Right renal cortex interstitium (tissue), 3 donors: ENCODE data around the gene FCN3. TPM values are rescaled to one million over a fixed set of nuclear protein-coding genes. Genes with fewer than 3 reads are reported as not detected.

Experiments
- DNase-seq, 3 donors: peaks; one replicate each; pipeline ENCODE4 v3.0.0-alpha.2; 2013; ENCODE audit warnings: low read depth in 3 of 3, low spot score in 2 of 3
- polyA plus RNA-seq, 3 donors: library from polyadenylated mRNA; unstranded; fragments of 120-200 nt; gene quantifications; one replicate each; pipeline ENCODE4 v1.2.1, GENCODE V29; 2013; ENCODE audit not compliant: insufficient read length in 3 of 3

Gene FCN3
- polyA plus RNA-seq, 3 donors, result 1.6 to 2.5 (median 1.9) TPM

DNA sequence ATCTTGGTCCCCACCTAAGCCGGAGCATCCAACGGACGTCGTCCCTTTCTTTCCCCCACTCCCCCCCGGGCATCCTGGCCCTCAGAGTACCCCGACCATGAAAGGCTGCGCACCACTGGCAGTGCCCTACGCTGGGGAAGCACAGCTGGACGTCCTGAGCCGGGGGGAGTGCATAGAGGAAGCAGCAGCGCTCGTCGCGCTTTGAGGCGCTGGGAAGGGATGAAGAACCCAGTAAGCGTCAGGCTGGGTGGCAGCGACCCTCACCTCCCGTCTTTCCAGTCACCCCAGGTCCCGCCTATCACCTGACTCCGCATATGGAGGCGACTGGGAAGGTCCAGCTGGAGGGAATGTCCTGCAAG lies 13.6 kb downstream of the FCN3 start:
- no peak for DNase-seq

- DNase-seq, result no peak
Observed at GRCh38 chr1:27360159-27361043, 14.2 kb downstream of the FCN3 start.

DNA sequence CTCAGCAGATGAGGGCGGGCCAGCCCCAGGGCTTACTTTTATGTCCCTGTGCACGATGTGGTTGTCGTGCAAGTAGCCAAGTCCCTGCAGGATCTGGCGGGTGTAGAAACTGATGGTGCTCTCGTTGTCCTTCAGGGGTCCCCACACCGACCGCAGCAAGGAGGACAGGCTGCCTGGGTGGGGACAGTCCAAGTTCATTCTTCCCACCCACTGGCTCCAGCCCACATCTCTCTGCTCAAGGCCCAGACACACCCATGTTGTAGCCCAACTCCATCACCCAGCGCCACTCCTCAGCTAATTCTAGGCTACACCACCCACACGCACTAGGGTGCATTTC lies 14.8 kb downstream of the FCN3 start:
- no peak for DNase-seq

- no peak for DNase-seq
Observed at GRCh38 chr1:27358928-27359313, 15.7 kb downstream of the FCN3 start.

GRCh38 chr1:27358038-27358927 lies 16.3 kb downstream of the FCN3 start:
- no peak for DNase-seq

DNA sequence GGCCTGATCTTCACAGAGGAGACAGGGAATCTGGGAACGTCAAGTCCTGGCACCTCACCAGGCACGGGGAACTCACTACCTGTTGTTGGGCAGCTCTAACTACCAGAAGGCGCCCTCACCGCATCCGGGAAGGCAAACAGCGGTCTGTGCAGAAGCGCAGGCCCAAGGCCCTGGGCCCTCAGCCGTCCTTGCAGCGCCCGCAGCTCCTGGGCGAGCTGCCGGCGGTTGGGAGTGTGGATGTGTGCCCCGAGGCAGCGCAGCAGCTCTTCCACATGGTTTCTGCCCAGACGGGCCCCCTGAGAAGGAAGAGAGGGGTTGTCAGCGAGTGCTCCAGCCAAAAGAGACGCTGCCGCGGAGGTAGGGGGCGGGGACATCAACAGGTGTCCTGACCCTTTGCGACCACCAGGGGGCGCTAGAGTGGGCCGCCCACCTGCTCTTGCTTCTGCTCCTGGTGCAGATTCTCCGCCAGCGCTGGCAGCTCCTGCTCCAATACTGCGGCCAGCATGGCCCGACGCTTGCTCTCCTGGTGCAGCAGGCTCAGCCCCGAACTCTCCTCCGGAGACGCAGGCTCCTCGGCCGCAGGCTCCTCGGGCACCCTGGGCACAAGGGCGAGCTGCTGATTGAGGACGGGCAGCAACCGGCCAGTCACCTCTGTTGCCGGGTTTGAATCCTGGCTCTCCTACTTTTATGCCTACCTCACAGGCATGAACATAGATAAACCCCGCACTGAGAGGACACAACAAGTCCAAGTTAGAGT lies 17.2 kb downstream of the FCN3 start:
- DNase-seq, result no peak

DNA sequence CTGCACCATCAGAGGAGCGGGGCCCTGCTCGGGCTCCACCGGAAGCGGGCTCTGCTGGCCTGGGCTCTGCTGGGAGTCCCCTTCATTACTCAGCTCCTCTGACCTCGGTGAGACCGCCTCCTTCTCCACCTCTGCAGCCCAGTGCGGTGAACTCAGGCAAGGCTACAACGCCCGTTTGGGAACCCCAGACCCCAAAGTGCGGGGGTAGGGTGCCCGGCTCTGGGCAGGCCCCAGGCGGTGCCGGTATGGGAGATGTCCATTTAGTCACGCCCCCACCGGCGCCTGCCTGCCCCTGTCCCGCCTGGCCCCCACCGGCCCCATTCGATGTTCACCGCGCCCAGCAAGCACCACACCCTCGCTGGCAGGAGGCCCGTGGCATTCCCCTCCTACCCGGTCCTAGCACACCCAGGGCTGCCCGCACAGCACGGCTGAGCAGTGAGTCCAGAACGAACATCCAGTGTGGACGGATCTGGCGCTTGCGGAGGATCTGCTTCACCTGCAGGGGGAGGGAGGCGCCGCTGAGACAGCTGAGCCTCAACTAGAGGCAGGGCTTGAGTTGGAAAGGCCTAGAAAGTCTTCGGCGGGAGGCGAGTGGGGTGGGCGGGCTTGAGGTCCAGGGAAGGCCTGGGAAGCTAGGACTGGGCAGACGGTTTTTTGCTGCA lies 17.9 kb downstream of the FCN3 start:
- DNase-seq, result no peak

DNA sequence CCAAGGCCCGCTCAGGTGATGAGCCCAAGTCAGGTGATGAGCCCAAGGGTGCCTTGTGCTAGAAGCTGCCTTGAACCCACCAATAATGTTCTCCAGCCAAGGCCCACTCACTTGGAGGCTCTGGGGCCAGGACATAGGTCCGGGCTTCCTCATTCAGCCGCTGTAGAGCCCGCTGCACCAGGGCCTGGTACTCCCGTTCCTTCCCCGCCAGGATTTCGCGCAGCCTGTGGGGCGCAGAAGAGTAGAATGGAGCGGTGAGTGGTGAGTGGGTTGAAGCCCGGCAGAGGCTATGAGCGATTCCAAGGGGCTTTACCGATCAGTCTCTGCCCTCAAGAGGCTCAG lies 18.4 kb downstream of the FCN3 start:
- no peak for DNase-seq

- no peak for DNase-seq
Observed at GRCh38 chr1:27355683-27356082, 18.9 kb downstream of the FCN3 start.

DNA sequence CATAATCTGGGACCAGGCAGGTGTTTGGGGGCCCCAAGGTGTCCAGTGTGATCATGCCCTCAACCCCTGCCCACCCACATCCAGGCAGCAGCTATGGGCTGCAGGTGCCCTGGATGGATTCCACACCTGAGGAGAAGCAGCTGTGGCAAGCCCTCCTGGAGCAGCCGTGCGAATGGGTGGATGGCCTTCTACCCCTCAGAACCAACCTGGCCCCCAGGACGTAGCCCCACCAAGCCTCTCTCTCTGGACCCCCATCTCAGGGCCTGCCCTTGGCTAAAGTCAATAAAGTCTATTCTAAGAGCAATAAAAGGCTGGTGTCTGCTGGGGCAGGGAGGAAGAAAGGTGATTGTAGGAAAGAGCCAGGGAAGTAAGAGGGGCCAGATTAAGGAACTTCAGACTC lies 21.0 kb downstream of the FCN3 start:
- DNase-seq, result no peak

DNA sequence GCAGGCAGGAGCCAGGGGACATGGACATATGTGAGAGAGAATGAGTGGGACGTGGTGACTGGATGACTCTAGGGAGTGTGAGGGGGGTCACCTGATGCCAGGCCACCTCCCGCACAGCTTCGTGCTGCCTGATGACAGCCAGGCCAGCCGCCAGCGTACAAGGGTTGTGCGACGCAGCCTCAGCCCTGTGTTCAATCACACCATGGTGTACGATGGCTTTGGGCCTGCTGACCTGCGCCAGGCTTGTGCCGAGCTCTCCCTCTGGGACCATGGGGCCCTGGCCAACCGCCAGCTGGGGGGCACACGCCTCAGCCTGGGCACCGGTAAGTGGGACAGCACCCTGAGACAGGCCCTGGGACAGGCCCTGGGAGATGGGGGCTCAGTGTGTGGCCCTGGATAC lies 21.5 kb downstream of the FCN3 start:
- no peak for DNase-seq

DNA sequence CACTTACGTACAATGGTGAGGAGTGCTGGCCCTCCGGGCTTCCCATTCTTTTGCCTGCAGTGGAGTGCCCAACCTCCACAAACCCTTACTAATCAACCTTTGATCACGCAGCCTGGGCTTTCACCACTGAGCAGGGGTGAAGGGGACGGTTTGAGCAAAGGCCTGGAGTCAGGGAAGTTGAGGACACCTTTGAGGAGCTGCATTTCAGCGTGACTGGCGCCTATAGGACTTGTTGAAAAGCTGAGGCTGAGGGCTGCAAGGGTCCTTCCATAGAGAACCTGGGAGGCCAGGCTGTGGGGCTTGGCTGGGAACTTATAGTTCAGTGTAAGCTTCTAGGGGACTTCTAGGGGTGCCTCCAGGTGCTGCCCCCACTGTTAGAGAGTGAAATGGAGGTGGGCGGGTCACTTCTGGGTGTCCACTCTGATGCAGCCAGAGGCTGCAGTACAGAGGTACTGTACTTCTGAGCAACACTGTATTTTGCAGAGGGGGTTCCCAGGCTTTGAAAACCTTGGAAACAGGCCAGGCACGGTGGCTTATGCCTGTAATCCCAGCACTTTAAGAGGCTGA lies 23.0 kb downstream of the FCN3 start:
- no peak for DNase-seq

GRCh38 chr1:27350663-27351540 lies 23.7 kb downstream of the FCN3 start:
- no peak for DNase-seq

DNA sequence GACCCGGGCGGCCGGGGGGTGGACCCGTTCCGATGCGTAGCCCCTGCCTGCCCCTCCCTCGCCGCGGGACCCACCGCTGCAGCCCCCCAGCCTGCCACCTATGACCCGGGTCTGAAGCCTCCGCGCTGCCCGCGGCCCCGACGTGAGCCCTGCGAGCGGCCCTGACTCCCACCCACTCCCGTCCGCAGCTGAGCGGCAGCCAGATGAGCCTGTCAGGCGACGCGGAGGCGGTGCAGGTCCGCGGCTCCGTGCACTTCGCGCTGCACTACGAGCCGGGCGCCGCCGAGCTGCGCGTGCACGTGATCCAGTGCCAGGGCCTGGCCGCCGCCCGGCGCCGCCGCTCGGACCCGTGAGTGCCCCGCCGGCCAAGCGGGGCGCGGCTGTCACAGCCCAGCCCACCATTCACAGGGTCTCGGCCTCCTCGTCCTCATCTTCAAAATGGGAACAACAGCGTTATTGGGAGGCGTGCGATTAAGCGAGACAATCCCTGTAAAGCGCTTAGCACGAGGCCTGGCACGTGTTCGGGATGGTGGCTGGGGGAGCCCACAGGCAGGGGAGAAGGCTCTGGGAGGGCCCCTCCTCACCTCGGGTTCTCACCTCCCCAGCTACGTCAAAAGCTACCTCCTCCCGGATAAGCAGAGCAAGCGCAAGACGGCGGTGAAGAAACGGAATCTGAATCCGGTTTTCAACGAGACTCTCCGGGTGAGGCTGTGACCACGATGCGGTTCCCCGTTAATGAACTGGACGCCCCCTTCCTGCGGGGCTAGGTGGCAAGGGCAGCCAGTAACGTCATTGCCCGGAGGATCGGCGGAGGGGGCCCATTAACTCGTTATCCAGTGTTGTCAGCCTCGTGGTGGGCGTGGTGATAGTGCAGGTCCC lies 24.6 kb downstream of the FCN3 start:
- peak in 1 of 3 donors; percentile 58 for DNase-seq

DNA sequence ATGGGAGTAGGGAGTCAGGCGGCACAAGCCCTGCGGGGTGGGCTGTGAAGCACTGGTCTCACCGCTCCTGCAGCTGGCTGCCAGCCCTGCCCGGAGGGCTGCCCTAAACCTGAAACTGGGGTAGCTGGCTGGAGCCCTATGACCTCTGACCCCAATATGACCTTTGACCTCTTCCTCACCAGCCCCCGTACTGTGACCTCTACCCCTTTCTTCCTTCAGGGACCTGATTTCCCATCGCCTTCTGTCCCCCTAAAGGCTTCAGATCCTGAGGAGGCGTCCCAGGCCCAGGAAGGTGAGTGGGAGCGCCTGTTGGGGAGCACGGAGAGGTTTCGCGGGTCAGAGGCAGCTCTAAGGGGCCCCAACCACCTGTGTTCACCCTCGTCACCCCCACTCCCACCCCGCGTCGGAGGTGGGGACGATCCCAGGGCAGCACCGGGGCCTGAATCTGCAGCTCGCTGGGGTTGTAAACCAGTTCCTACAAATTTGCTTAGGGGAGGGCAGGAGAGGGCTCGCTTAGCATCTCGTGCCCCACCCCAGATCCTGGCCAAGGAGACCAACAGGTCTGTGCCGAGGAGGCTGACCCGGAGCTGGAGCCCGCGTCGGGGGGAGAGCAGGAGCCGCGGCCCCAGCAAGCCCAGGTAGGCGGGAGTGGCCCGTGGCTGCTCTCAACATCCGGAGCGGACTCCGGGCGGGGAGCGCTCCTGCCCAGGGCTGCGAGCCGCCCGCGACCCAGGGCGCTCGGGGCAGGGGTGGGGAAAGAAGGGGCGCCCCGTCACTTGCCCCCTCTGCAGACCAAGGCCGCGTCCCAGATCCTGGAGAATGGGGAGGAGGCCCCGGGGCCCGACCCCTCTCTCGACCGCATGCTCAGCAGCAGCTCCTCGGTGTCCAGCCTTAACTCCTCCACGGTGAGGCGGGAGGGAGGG lies 25.5 kb downstream of the FCN3 start:
- no peak for DNase-seq

GRCh38 chr1:27346991-27347624 lies 27.5 kb downstream of the FCN3 start:
- no peak for DNase-seq

DNA sequence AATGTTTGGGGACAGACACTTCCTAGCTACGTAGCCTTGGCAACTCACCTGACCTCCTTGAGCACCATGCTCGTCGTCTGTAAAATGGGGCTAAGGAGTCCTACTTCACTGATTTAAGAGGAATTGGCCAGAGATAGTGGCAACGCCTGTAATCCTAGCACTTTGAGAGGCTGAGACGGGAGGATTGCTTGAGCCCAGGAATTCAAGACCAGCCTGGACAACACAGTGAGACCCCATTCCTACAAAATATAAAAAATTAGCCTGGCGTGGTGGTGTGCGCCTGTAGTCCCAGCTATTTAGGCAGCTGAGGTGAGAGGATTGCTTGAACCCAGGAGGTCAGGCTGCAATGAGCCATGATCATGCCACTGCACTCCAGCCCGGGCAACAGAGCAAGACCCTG lies 28.3 kb downstream of the FCN3 start:
- no peak for DNase-seq
